Right forelimb (tissue), 1 donor: ENCODE data around the gene DCST1.

Experiments
- DNase-seq: peaks from one replicate; pipeline ENCODE4 v3.0.0-alpha.2; 2018

DCST1 gene

GRCh38 chr1:155001425-155001674 is 32.3 kb upstream of the DCST1 start:
- DNase-seq = no peak

DNA sequence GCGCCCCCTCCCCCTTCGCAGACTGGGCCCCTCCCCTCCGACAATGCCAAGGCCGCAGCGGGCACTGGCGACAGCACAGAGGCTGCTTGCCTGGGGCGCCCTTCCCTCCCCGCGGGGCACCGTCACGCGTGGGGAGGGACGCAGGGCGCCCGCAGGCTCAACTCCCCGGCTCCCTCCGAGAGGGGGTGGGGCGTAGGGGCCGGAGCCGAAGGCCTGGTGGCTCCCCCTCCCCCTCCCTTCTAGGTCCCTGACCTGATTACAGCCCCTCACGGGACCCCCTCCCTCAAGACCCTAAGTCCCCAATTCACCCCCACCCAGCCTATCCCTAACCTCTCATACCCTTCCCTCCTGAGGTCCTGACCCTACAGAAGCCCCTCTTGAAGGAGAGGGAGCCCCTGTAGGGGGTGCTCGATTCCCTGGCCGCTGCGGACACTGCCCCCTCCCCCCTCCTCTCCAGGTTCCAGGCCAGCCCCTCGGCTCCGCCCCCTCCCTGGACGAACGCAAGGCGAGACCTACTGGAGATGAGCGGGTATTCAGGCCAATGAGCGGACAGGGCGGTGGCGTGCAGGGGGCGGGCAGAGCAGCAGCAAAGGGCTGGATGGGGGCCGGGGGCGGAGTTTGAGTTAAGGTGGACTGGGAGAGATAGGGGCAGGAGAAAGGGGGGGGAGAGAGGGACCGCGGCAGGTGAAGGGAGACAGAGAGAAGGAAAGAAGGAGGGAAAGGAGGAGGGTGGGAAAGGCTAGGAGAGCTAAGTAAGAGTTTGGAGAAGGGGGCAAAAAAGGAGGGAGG is 31.8 kb upstream of the DCST1 start:
- DNase-seq = peak; percentile 100

- DNase-seq = peak; percentile 72
Observed at GRCh38 chr1:155002464-155003226, 31.0 kb upstream of the DCST1 start, which contains the start of gene ZBTB7B. TSS of gene ZBTB7B (plus strand) at chr1:155002802. CDS start at chr1:155014661, 11,859 bp downstream.

GRCh38 chr1:155003227-155003765 is 30.3 kb upstream of the DCST1 start:
- DNase-seq = peak; percentile 69

DNA sequence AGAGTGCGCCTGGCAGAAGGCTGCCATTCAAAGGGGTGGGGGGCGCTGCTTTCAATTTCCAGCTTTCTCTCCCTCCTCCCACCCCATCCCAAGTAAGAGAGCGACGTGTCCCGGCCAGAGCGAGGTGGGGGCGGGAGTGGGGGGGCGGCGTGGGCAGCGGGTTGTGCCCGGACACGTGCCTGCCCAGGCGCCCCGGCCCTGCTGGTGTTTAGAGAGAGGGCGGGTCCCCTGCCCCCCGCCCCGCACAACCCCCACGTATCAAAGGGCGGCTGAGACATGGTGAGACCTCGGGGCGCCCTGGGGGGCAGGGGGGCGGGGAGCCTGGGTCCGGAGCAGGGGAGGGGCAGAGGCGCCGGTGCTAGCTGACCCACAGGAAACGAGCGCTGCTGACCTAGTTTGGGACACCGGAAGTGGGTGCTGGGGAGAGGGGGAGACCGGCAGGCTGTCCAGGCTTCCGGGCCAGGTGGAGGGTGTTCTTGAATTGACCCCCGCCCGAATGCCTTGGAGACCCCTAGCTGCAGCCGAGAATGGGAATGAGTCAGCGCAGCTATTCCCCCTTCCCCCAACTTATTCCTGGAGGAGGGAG is 29.8 kb upstream of the DCST1 start:
- no peak for DNase-seq

- no peak for DNase-seq
Observed at GRCh38 chr1:155004352-155005075, 29.1 kb upstream of the DCST1 start.

GRCh38 chr1:155005076-155006011 is 28.3 kb upstream of the DCST1 start:
- no peak for DNase-seq

DNA sequence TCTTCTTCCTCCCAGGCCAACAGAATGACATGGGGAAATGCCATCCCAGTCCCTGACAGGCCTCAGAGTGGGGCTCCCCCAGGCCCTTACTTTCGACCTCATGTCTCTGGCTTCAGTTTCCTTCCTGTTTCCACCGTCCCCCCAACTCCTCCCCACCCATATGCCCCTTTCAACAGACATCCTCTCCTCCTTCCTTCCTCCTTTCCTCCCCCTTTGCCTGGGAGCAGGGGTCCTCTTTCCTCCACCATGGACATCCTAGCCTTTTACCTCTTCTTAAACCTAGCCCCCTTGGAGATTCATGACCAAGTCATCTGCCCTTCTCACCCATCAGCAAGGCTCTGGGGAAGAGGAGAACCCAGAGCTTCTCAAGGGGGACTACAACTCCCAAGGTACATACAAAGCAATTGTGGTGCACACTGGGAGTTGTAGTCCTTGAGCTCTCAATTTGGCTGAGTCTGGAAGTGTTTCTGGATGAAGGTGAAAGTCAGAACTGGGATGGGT is 27.0 kb upstream of the DCST1 start:
- DNase-seq = no peak

- no peak for DNase-seq
Observed at GRCh38 chr1:155007251-155007828, 26.3 kb upstream of the DCST1 start.

GRCh38 chr1:155008015-155008941 is 25.3 kb upstream of the DCST1 start:
- DNase-seq = no peak

DNA sequence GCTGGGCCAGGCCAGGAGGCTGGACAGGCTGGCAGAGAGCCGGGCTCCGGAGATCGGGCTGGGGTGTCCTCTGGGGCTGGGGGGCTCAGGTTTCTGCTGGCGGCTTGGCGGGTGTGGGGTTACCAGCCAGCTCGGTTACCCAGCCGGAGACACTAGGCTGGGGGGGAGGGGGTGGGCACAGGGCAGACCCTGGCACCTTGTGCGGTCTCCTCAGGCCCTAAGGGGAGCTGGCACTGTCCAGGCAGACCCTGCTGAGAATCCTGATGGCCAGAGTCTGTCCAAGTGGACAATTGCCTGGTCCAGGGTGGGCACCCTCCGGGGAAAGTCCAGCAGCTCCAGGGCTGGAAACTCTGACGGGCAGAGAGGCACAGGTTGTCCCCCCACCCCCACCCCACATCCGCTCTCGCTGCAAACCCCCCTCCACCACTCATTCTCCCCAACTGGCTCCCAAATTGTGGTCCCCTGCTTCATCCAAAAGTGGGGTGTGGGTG is 24.4 kb upstream of the DCST1 start:
- DNase-seq = no peak

DNA sequence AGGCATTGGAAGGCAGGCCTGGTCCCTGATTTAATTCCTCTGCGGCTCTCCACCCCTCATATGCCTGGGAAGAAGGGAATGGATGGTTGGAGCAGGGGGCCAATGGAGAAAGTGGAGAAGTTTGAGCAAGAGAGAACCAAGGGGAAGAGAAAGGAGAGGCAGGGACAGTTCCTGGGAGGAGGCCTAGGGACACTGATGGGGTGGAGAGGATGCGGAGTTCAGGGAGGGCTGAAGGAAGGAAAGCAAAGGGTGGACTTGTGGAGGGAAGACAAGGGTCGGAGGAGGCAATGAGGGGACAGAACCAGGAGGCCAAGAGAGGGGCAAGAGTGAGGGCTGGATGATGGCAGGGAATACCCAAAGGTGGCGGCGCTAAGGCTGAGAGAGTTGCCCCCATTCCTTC is 23.9 kb upstream of the DCST1 start:
- DNase-seq = no peak

- DNase-seq = no peak
Observed at GRCh38 chr1:155010211-155010918, 23.3 kb upstream of the DCST1 start.

DNA sequence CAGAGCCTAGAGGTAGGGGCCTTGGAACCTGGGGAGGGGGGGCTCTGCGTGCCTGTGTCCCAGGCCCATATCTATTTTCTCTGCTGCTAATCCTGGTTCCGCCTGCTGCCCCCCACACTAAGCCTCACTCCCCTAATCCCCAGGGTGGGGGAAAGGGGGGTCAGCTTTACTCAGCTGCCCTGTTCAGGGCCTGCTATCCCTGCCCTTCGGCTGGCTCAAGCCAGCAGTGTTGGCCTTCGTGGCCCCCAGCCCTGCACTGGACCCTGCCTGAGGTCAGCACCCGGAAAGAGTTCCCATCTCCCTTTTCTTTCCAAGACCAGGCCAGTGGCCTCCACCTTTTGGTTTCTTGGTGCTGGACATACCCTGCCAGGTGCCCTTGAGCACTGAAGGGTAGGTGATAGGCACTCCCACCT is 22.6 kb upstream of the DCST1 start:
- no peak for DNase-seq

- DNase-seq = no peak
Observed at GRCh38 chr1:155011437-155012025, 22.1 kb upstream of the DCST1 start.

DNA sequence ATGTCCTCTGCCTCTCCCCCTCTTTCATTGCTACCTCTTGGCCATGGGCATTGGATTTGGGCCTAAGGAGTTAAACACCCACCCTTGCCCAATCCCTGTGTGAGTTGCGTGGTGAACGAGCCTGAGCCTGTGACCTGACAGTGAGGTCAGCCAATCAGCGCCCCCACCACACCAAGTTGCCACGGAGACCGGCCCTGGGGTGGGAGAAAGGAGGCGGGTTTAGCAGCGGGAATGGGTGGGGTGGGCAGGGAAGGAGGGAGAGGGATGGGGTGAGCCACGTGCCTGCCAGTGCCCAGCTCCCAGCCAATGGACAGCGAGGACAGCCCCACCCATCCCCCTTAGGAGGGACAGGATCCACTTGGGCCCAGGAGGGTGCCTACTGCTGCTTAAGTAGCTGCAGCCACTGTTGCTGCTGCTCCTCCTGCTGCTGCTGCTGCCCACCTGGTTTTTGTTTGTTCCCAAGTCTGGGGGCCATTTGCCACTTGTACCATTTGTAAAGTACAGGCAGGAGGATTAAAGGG is 21.5 kb upstream of the DCST1 start:
- no peak for DNase-seq

DNA sequence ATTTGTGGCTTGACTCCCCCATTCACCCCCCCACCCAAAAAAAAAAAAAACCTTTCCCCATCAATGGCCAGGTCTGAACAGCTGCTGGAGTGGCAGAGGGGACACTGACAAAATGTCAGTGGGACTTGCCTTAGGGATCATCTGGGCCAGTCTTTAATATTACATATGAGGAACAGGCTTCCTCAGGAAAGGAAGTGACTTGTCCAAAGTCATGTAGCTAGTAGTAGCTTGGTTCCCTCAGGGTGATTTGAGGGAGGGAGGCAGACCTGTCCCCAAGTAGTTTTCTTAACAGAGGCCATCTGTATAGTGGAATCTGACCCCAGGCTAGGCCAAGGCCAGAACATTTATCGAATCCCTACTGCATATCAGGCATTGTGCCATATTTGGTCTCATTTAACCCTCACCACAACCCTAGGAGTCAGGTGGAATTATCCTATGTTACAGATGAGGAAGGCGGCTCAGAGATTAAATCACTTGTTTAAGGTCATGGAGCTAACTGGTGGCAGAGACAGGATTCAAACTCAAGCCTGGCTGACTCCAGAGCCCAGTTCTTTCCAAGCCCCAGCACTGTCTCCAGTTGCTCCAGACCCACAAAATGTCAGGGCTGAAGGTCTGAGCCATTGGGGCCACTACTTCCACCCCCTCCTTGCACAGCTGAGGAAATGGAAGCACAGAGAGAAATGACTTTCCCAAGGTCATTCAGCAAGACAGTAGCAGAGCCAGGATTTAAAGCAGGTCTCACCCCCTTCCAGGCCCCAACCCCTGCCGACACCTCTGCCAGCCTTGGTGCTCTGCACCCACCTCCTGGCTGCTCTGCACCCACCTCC is 20.6 kb upstream of the DCST1 start:
- DNase-seq = no peak

DNA sequence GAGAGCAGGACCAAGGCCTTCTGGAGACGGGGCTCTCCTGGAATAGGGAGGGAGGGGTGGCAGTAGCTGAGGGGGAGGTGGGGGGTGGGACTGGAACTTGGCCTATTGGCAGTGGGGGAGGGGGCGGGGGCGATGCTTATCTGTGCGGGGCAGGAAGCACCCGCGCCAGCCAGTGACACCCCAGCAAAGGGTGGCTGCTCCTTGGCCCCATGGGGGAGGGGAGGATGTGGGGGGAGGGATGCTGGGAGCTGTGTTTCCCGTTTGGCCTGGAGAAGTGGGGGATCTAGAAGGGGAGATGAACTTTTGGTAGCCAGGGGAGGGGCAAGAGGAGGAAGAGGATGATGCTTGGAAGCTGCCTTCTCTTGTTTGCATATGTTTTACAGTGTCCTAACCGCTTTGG is 20.0 kb upstream of the DCST1 start:
- no peak for DNase-seq
